A549 (cell line): ENCODE measurements around the gene IMP4. TPM values are rescaled to one million over a fixed set of nuclear protein-coding genes. Genes with fewer than 3 reads are reported as not detected.

Source experiments
- ATAC-seq, 2 experiments: fragments of 200-7000 bp in 1 of 2; fragments of >200 bp in 1 of 2; cut with Nextera tagmentation in 1 of 2; cut with Tn5 transposase in 1 of 2; 3 replicates each; pipeline versions ENCODE4 v1.8.0 to v1.9.1; 2018 to 2020; ENCODE audit warnings: mild to moderate bottlenecking in 1 of 2, moderate library complexity in 1 of 2
- CTCF ChIA-PET: fragments of 300-600 bp; sonication (Branson Sonifier 250); formaldehyde crosslinking; extraction: SDS; loops from one replicate; lab custom pipeline; 2021; ENCODE audit warnings: antibody characterized with exemption, inconsistent platforms; lab: Yijun Ruan, JAX
- POLR2A ChIA-PET: fragments of 350-600 bp; formaldehyde crosslinking; extraction: SDS; loops from one replicate; lab custom pipeline; 2021; ENCODE audit warnings: antibody characterized with exemption, inconsistent platforms; lab: Yijun Ruan, JAX
- DNase-seq, 2 experiments: peaks; one replicate each; pipeline versions ENCODE4 v3.0.0 to v3.0.0-alpha.2; 2011 to 2016; ENCODE audit warnings: low read depth in 1 of 2, low spot score in 1 of 2
- FAIRE-seq: peaks from 2 replicates; lab custom pipeline; 2011; peaks lifted over from hg19 to GRCh38; lab: Jason Lieb, UNC
- H3K27ac ChIP-seq, 2 experiments: fragments of >200 bp; sonication (Bioruptor Twin); formaldehyde crosslinking; 3 replicates each; pipeline ENCODE4 v1.5.1; 2016 to 2017
- H3K4me1 ChIP-seq: fragments of >200 bp; sonication (Bioruptor Twin); formaldehyde crosslinking; 3 replicates; pipeline ENCODE4 v1.6.1; 2016
- H3K4me2 ChIP-seq: fragments of >200 bp; sonication (Bioruptor Twin); formaldehyde crosslinking; 3 replicates; pipeline ENCODE4 v1.6.1; 2016
- H3K4me3 ChIP-seq: fragments of >200 bp; sonication (Bioruptor Twin); formaldehyde crosslinking; 3 replicates; pipeline ENCODE4 v1.5.1; 2016
- H3K9me3 ChIP-seq: fragments of >200 bp; sonication (Bioruptor Twin); formaldehyde crosslinking; 3 replicates; pipeline ENCODE4 v1.6.1; 2016
- BHLHE40 ChIP-seq: IDR thresholded peaks from 2 replicates; pipeline ENCODE4 v1.6.1; 2012; ENCODE audit warnings: low read depth, low read length, inconsistent platforms
- CBX8 ChIP-seq: fragments of 200-600 bp; sonication (generic); IDR thresholded peaks from 2 replicates; pipeline ENCODE4 v1.6.1; 2016
- CHD4 ChIP-seq: fragments of 200-600 bp; sonication (generic); IDR thresholded peaks from 2 replicates; pipeline ENCODE4 v1.6.1; 2016; ENCODE audit warnings: antibody characterized with exemption, mild to moderate bottlenecking, borderline replicate concordance
- EHMT2 ChIP-seq: fragments of 200-600 bp; sonication (generic); IDR thresholded peaks from 2 replicates; pipeline ENCODE4 v1.6.1; 2016; ENCODE audit warnings: antibody characterized with exemption, low read depth, mild to moderate bottlenecking, moderate library complexity
- FOSL2 ChIP-seq, 2 experiments: fragments of 450-650 bp in 1 of 2; fragments of >200 bp in 1 of 2; sonication (Bioruptor Twin) in 1 of 2; formaldehyde crosslinking; IDR thresholded peaks; 2 replicates each; pipeline versions ENCODE4 v1.5.0 to v1.6.1; 2016 to 2020; ENCODE audit warnings: mild to moderate bottlenecking in 1 of 2, moderate library complexity in 1 of 2
- HDAC2 ChIP-seq: fragments of 200-600 bp; sonication (generic); IDR thresholded peaks from 2 replicates; pipeline ENCODE4 v1.6.1; 2016
- HOXA7 ChIP-seq: fragments of 250-450 bp; sonication (Bioruptor Pico); IDR thresholded peaks from 2 replicates; pipeline ENCODE4 v1.5.0; 2020; ENCODE audit warnings: mild to moderate bottlenecking, moderate library complexity
- JUNB ChIP-seq: fragments of >200 bp; sonication (Bioruptor Twin); formaldehyde crosslinking; IDR thresholded peaks from 2 replicates; pipeline ENCODE4 v1.6.1; 2016
- MYC ChIP-seq: IDR thresholded peaks from 2 replicates; pipeline ENCODE4 v1.6.1; 2012; ENCODE audit warnings: mild to moderate bottlenecking, inconsistent platforms, low read length, improper control_type of control experiment, borderline replicate concordance
- RAD21 ChIP-seq, 2 experiments: fragments of >200 bp in 1 of 2; sonication (Bioruptor Twin) in 1 of 2; formaldehyde crosslinking in 1 of 2; IDR thresholded peaks in 1 of 2; conservative IDR thresholded peaks in 1 of 2; 2 replicates in 1 of 2; 3 replicates in 1 of 2; pipeline ENCODE4 v1.6.1; 2012 to 2018; ENCODE audit warnings: inconsistent platforms in 1 of 2
- RCOR1 ChIP-seq: fragments of 150-350 bp; IDR thresholded peaks from 2 replicates; pipeline ENCODE4 v1.6.1; 2014; ENCODE audit warnings: antibody characterized with exemption, low read length, low read depth
- TFCP2L1 ChIP-seq: fragments of 250-450 bp; sonication (Bioruptor Pico); IDR thresholded peaks from 2 replicates; pipeline ENCODE4 v1.5.0; 2021; ENCODE audit warnings: mild to moderate bottlenecking
- ZFP36 ChIP-seq: fragments of 450-650 bp; IDR thresholded peaks from 2 replicates; pipeline ENCODE4 v1.6.1; 2014; ENCODE audit warnings: borderline replicate concordance; ENCODE audit not compliant: partially characterized antibody
- ZNF302 ChIP-seq: fragments of 250-450 bp; sonication (Bioruptor Pico); IDR thresholded peaks from 2 replicates; pipeline ENCODE4 v1.9.0; 2021; ENCODE audit warnings: inconsistent platforms, mild to moderate bottlenecking, moderate library complexity
- WGBS: methylation state at CpG from one replicate; pipeline ENCODE4 v1.1.6; 2017; ENCODE audit errors: missing lambda C conversion rate; 5-methylcytosine and 5-hydroxymethylcytosine counted together
- polyA plus RNA-seq, 4 experiments: library from polyadenylated mRNA; depleted of rRNA in 3 of 4; stranded (reverse); fragments of >200 nt; fragmentation: RNase III in 1 of 4; extraction: RNeasy Plus Mini Kit Qiagen cat#74134 plus additional on column Dnase treatment in 1 of 4; gene quantifications; 2 replicates in 3 of 4; 3 replicates in 1 of 4; pipeline ENCODE4 v1.2.3, GENCODE V29; 2011 to 2017
- TF ChIP-seq, protein P1 (sequence below): fragments of >200 bp; sonication (Bioruptor Twin); formaldehyde crosslinking; IDR thresholded peaks from 3 replicates; pipeline ENCODE4 v1.5.1; 2016
- TF ChIP-seq, protein P2 (sequence below): fragments of >200 bp; sonication (Bioruptor Twin); formaldehyde crosslinking; IDR thresholded peaks from 3 replicates; pipeline ENCODE4 v1.6.1; 2016
- TF ChIP-seq, protein P3 (sequence below): IDR thresholded peaks from 2 replicates; pipeline ENCODE4 v1.6.1; 2012

IMP4 gene
- polyA plus RNA-seq, 2 of the 4 experiments (the other 2 are of a cell fraction) = 113 to 149 TPM

DNA sequence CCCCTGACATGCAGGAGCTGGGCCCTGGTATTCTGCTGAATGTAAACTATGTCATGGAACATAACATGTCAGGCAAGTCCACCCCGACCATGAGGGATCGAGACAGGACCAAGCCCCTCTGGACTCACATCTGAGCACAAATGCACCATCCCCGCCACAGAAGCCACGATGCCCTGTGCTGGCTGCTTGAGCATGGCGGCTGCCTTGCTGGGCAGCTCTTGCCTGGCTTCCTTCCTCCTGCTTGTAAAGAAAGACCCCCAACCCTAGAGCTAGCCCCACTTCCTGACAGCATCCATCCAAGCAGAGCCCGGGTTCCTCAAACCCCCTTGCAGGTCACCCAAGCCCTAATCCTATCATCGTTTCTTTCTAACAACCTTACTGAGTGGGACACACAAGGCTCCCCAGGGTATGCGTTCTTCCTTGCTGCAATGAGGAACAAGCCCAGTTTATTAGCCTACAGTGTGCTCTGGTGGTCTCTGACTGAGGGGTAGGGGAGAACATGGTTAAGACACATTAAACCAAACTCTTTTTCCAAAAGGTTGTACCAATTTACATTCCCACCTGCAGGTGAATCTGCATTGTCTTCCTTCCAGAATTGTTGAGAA lies 39.7 kb downstream of the IMP4 start:
- ATAC-seq (no peak), DNase-seq (no peak), FAIRE-seq (no peak)
- POLR2A ChIA-PET = no interaction called here
- no peak overlapping the region for H3K4me3 ChIP-seq
- WGBS = 88% methylated on average over 5 of the region's 8 CpGs
- no peak overlapping the region for H3K4me2 ChIP-seq
- CTCF ChIA-PET = interaction anchor here (4.8 kb wide), 1 partner anchor 9 kb away, joined by 25 read pairs; no protein-coding TSS in a partner anchor
- no peak for TF ChIP-seq FOSL2 (IDR thresholded peaks at IDR 0.05)
- no peak for TF ChIP-seq FOSL2 (CRISPR knock-in tag; IDR thresholded peaks at IDR 0.05)
- TF ChIP-seq, protein P1, sequence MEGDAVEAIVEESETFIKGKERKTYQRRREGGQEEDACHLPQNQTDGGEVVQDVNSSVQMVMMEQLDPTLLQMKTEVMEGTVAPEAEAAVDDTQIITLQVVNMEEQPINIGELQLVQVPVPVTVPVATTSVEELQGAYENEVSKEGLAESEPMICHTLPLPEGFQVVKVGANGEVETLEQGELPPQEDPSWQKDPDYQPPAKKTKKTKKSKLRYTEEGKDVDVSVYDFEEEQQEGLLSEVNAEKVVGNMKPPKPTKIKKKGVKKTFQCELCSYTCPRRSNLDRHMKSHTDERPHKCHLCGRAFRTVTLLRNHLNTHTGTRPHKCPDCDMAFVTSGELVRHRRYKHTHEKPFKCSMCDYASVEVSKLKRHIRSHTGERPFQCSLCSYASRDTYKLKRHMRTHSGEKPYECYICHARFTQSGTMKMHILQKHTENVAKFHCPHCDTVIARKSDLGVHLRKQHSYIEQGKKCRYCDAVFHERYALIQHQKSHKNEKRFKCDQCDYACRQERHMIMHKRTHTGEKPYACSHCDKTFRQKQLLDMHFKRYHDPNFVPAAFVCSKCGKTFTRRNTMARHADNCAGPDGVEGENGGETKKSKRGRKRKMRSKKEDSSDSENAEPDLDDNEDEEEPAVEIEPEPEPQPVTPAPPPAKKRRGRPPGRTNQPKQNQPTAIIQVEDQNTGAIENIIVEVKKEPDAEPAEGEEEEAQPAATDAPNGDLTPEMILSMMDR = no peak
- TF ChIP-seq BHLHE40 = no peak
- TF ChIP-seq, protein P2, sequence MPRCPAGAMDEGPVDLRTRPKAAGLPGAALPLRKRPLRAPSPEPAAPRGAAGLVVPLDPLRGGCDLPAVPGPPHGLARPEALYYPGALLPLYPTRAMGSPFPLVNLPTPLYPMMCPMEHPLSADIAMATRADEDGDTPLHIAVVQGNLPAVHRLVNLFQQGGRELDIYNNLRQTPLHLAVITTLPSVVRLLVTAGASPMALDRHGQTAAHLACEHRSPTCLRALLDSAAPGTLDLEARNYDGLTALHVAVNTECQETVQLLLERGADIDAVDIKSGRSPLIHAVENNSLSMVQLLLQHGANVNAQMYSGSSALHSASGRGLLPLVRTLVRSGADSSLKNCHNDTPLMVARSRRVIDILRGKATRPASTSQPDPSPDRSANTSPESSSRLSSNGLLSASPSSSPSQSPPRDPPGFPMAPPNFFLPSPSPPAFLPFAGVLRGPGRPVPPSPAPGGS = no peak
- no peak for TF ChIP-seq MYC
- TF ChIP-seq JUNB = no peak
- TF ChIP-seq, protein P3, sequence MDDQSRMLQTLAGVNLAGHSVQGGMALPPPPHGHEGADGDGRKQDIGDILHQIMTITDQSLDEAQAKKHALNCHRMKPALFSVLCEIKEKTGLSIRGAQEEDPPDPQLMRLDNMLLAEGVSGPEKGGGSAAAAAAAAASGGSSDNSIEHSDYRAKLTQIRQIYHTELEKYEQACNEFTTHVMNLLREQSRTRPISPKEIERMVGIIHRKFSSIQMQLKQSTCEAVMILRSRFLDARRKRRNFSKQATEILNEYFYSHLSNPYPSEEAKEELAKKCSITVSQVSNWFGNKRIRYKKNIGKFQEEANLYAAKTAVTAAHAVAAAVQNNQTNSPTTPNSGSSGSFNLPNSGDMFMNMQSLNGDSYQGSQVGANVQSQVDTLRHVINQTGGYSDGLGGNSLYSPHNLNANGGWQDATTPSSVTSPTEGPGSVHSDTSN = no peak
- TF ChIP-seq CBX8 = no peak
- no peak for TF ChIP-seq ZNF302
- no peak for TF ChIP-seq RAD21 (conservative IDR thresholded peaks at IDR 0.05 in 1 of 2, IDR thresholded peaks at IDR 0.05 in 1 of 2)
- no peak for TF ChIP-seq TFCP2L1 (CRISPR knock-in tag)
- TF ChIP-seq HDAC2 = no peak
- TF ChIP-seq RCOR1 = no peak
- TF ChIP-seq EHMT2 = no peak
- TF ChIP-seq ZFP36 = no peak
- no peak for TF ChIP-seq HOXA7 (CRISPR knock-in tag)
- H3K9me3 ChIP-seq = no peaks in the 10 kb centered on the region
- no peaks in the 10 kb centered on the region for H3K4me1 ChIP-seq
- no peak overlapping the region for H3K27ac ChIP-seq

DNA sequence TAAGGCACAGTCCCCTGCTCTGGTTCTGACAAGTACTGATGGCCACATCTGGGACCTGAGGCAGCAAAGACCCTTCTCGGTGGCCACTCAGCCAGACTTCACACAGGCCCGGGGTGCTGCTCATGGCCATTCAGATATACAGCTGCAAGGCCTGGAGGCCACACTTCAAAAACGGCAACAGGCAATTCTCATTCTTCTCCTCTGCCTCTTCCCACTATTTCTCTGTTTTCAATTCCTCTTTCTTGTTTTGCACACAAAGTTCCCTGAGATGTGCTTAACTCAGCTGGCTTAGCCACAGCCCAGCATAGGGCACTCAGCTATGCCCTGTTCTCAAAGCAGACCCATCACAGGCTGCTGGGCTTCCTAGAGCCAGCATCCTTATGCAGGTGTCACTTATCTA lies 43.0 kb downstream of the IMP4 start:
- Histone ChIP-seq H3K27ac (no peak overlapping the region), H3K4me3 (no peak overlapping the region), H3K4me1 (peaks cover 3% of the 10 kb centered on the region; the same call in 2 of the 3 replicates), H3K4me2 (no peak overlapping the region), H3K9me3 (no peaks in the 10 kb centered on the region)
- ChIA-PET POLR2A (no interaction called here), CTCF (interaction anchor here (4.8 to 4.9 kb wide), 2 partner anchors 12 kb away, joined by 25 to 35 read pairs; no protein-coding TSS in a partner anchor)
- WGBS = 93% methylated on average over 3 of the region's 3 CpGs
- no peak for ATAC-seq
- no peak for TF ChIP-seq CHD4
- FAIRE-seq = no peak
- no peak for DNase-seq

DNA sequence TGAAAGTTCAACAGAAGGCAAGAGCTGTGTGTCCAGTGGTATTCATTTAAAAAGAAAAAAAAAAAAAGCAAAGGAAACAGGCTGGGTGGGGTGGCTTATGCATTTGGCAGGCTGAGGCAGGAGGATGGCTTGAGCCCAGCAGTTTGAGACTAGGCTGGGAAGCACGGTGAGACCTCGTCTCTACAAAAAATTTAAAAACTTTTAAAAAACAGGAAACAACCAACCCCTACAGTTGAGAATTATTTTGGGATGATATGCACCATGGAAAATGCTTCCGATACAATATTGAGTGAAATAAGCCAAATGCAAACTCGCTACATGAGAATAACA lies 44.3 kb downstream of the IMP4 start:
- FAIRE-seq (no peak), DNase-seq (no peak), ATAC-seq (no peak)
- ChIA-PET POLR2A (no interaction called here), CTCF (interaction anchor here (4.9 kb wide), 1 partner anchor 14 kb away, joined by 35 read pairs; no protein-coding TSS in a partner anchor)
- Histone ChIP-seq H3K9me3 (no peaks in the 10 kb centered on the region), H3K27ac (no peak overlapping the region), H3K4me2 (no peak overlapping the region), H3K4me3 (no peak overlapping the region), H3K4me1 (peaks cover 6% of the 10 kb centered on the region)
- TF ChIP-seq MYC = no peak
- 88% methylated on average over 4 of the region's 4 CpGs for WGBS
